HepG2 (cell line): Measurements from ENCODE around the gene REEP6. TPM values are rescaled to one million over a fixed set of nuclear protein-coding genes. Genes with fewer than 3 reads are reported as not detected.

ENCODE experiments used
- MTA1 ChIP-seq: sonication (generic); formaldehyde crosslinking; IDR thresholded peaks from 2 replicates; pipeline ENCODE4 v1.4.0; 2020; ENCODE audit warnings: missing genetic modification reagents, mild to moderate bottlenecking, borderline replicate concordance
- NFRKB ChIP-seq: fragments of 450-650 bp; IDR thresholded peaks from 2 replicates; pipeline ENCODE4 v1.6.1; 2017
- RFXANK ChIP-seq: IDR thresholded peaks from 2 replicates; pipeline ENCODE4 v1.6.1; 2016
- SATB2 ChIP-seq: sonication (generic); formaldehyde crosslinking; IDR thresholded peaks from 2 replicates; pipeline ENCODE4 v1.5.0; 2020; ENCODE audit warnings: missing genetic modification reagents
- SNAPC2 ChIP-seq: sonication (generic); formaldehyde crosslinking; IDR thresholded peaks from 2 replicates; pipeline ENCODE4 v1.8.1; 2022; ENCODE audit warnings: mild to moderate bottlenecking, missing genetic modification reagents
- ZNF510 ChIP-seq: sonication (generic); formaldehyde crosslinking; IDR thresholded peaks from 2 replicates; pipeline ENCODE4 v1.4.0; 2020; ENCODE audit warnings: low read depth, mild to moderate bottlenecking, missing genetic modification reagents
- ZNF598 ChIP-seq: sonication (generic); formaldehyde crosslinking; IDR thresholded peaks from 2 replicates; pipeline ENCODE4 v1.5.1; 2020; ENCODE audit warnings: mild to moderate bottlenecking, missing genetic modification reagents, borderline replicate concordance
- polyA plus RNA-seq, 8 experiments: library from polyadenylated mRNA; depleted of rRNA in 3 of 8; stranded (reverse) in 7 of 8; unstranded in 1 of 8; fragments of >200 nt; fragmentation: Illumina TruSeq in 4 of 8; extraction: Trizol in 4 of 8; gene quantifications; 2 replicates each; pipeline versions ENCODE4 v1.2.1 to v1.2.3, GENCODE V29; 2011 to 2016; ENCODE audit warnings: low read depth in 4 of 8, missing spikeins in 1 of 8, mixed read lengths in 1 of 8; ENCODE audit not compliant: insufficient read depth in 1 of 8
- total RNA-seq, 5 experiments: library from RNA; depleted of rRNA; stranded (reverse); fragments of >200 nt; fragmentation: Illumina TruSeq; extraction: Trizol; gene quantifications; 2 replicates each; pipeline ENCODE4 v1.2.3, GENCODE V29; 2016; ENCODE audit warnings: low read depth in 1 of 5
- TF ChIP-seq, protein P1 (sequence below): sonication (generic); formaldehyde crosslinking; IDR thresholded peaks from 2 replicates; pipeline ENCODE4 v1.4.0; 2020; ENCODE audit warnings: missing genetic modification reagents, borderline replicate concordance
- TF ChIP-seq, protein P2 (sequence below): sonication (generic); formaldehyde crosslinking; IDR thresholded peaks from 2 replicates; pipeline ENCODE4 v1.5.1; 2020; ENCODE audit warnings: mild to moderate bottlenecking, missing genetic modification reagents
- TF ChIP-seq, protein P3 (sequence below): IDR thresholded peaks from 2 replicates; pipeline ENCODE4 v1.6.1; 2016; ENCODE audit warnings: low read depth, missing genetic modification reagents, missing compliant biosample characterization
- TF ChIP-seq, protein P4 (sequence below): sonication (generic); formaldehyde crosslinking; IDR thresholded peaks from 2 replicates; pipeline ENCODE4 v1.4.0; 2020; ENCODE audit warnings: missing genetic modification reagents
- TF ChIP-seq, protein P5 (sequence below): sonication (generic); formaldehyde crosslinking; IDR thresholded peaks from 2 replicates; pipeline ENCODE4 v1.9.0; 2022; ENCODE audit warnings: low read depth, missing genetic modification reagents

Gene REEP6
- total and polyA plus RNA-seq, 2 of the 13 experiments (the other 11 are each of a cell fraction or from before 2014, with no cell fraction given): 10.0 to 28.8 TPM

DNA sequence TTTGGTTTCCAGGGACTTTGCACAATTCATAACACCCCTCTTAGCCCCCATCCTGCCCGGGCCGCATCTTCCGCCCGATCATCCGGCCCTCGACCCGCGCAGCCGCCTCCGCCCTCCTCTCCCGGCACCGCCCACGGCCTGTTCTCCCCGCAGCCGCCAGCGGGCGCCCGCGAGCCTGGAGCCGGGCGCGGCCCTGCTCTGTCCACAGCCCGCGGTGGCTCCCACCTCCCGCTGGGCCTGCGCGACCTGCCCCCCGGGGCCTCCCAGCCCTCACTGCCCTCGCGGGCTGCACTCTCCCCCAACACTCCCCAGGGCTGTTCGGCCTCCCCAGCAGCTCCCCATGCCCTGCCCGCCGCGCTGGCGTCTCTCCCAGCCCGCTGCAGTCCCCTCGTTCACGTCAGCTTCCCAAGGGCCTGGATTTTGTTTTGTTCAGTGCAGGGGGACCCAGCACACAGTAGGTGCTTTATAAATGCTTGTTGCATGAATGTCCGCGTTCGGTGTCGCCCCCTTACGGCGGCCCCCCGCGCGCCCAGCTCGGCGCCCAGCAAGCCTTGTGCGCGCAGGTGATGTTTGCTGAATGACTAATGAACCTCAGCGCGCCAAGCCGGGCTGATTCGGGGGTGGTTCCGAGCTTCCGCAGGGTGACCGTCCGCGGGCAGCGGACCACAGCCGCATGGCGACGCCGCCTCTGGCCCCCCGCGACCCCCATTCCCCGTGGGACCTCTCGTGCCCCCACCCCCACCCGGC, 45.6 kb upstream of the REEP6 start (continued):
- TF ChIP-seq, protein P1, sequence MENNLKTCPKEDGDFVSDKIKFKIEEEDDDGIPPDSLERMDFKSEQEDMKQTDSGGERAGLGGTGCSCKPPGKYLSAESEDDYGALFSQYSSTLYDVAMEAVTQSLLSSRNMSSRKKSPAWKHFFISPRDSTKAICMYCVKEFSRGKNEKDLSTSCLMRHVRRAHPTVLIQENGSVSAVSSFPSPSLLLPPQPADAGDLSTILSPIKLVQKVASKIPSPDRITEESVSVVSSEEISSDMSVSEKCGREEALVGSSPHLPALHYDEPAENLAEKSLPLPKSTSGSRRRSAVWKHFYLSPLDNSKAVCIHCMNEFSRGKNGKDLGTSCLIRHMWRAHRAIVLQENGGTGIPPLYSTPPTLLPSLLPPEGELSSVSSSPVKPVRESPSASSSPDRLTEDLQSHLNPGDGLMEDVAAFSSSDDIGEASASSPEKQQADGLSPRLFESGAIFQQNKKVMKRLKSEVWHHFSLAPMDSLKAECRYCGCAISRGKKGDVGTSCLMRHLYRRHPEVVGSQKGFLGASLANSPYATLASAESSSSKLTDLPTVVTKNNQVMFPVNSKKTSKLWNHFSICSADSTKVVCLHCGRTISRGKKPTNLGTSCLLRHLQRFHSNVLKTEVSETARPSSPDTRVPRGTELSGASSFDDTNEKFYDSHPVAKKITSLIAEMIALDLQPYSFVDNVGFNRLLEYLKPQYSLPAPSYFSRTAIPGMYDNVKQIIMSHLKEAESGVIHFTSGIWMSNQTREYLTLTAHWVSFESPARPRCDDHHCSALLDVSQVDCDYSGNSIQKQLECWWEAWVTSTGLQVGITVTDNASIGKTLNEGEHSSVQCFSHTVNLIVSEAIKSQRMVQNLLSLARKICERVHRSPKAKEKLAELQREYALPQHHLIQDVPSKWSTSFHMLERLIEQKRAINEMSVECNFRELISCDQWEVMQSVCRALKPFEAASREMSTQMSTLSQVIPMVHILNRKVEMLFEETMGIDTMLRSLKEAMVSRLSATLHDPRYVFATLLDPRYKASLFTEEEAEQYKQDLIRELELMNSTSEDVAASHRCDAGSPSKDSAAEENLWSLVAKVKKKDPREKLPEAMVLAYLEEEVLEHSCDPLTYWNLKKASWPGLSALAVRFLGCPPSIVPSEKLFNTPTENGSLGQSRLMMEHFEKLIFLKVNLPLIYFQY: peak; percentile 55; the same call in 1 of the 2 replicates
- TF ChIP-seq RFXANK (CRISPR knock-in tag) (no peak), NFRKB (no peak), SATB2 (CRISPR knock-in tag) (no peak), MTA1 (peak; percentile 87; the same call in 1 of the 2 replicates), SNAPC2 (CRISPR knock-in tag) (no peak), ZNF598 (CRISPR knock-in tag) (no peak), ZNF510 (CRISPR knock-in tag) (no peak)
- TF ChIP-seq, protein P2, sequence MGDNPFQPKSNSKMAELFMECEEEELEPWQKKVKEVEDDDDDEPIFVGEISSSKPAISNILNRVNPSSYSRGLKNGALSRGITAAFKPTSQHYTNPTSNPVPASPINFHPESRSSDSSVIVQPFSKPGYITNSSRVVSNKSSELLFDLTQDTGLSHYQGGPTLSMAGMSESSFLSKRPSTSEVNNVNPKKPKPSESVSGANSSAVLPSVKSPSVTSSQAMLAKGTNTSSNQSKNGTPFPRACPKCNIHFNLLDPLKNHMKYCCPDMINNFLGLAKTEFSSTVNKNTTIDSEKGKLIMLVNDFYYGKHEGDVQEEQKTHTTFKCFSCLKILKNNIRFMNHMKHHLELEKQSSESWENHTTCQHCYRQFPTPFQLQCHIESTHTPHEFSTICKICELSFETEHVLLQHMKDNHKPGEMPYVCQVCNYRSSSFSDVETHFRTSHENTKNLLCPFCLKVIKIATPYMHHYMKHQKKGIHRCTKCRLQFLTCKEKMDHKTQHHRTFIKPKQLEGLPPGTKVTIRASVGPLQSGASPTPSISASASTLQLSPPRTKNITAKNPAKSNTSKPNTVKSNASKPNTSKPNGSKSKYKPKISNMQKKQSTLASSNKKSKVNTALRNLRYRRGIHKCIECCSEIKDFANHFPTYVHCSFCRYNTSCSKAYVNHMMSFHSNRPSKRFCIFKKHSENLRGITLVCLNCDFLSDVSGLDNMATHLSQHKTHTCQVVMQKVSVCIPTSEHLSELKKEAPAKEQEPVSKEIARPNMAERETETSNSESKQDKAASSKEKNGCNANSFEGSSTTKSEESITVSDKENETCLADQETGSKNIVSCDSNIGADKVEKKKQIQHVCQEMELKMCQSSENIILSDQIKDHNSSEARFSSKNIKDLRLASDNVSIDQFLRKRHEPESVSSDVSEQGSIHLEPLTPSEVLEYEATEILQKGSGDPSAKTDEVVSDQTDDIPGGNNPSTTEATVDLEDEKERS (CRISPR knock-in tag): no peak
- TF ChIP-seq, protein P3, sequence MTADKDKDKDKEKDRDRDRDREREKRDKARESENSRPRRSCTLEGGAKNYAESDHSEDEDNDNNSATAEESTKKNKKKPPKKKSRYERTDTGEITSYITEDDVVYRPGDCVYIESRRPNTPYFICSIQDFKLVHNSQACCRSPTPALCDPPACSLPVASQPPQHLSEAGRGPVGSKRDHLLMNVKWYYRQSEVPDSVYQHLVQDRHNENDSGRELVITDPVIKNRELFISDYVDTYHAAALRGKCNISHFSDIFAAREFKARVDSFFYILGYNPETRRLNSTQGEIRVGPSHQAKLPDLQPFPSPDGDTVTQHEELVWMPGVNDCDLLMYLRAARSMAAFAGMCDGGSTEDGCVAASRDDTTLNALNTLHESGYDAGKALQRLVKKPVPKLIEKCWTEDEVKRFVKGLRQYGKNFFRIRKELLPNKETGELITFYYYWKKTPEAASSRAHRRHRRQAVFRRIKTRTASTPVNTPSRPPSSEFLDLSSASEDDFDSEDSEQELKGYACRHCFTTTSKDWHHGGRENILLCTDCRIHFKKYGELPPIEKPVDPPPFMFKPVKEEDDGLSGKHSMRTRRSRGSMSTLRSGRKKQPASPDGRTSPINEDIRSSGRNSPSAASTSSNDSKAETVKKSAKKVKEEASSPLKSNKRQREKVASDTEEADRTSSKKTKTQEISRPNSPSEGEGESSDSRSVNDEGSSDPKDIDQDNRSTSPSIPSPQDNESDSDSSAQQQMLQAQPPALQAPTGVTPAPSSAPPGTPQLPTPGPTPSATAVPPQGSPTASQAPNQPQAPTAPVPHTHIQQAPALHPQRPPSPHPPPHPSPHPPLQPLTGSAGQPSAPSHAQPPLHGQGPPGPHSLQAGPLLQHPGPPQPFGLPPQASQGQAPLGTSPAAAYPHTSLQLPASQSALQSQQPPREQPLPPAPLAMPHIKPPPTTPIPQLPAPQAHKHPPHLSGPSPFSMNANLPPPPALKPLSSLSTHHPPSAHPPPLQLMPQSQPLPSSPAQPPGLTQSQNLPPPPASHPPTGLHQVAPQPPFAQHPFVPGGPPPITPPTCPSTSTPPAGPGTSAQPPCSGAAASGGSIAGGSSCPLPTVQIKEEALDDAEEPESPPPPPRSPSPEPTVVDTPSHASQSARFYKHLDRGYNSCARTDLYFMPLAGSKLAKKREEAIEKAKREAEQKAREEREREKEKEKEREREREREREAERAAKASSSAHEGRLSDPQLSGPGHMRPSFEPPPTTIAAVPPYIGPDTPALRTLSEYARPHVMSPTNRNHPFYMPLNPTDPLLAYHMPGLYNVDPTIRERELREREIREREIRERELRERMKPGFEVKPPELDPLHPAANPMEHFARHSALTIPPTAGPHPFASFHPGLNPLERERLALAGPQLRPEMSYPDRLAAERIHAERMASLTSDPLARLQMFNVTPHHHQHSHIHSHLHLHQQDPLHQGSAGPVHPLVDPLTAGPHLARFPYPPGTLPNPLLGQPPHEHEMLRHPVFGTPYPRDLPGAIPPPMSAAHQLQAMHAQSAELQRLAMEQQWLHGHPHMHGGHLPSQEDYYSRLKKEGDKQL: no peak
- TF ChIP-seq, protein P4, sequence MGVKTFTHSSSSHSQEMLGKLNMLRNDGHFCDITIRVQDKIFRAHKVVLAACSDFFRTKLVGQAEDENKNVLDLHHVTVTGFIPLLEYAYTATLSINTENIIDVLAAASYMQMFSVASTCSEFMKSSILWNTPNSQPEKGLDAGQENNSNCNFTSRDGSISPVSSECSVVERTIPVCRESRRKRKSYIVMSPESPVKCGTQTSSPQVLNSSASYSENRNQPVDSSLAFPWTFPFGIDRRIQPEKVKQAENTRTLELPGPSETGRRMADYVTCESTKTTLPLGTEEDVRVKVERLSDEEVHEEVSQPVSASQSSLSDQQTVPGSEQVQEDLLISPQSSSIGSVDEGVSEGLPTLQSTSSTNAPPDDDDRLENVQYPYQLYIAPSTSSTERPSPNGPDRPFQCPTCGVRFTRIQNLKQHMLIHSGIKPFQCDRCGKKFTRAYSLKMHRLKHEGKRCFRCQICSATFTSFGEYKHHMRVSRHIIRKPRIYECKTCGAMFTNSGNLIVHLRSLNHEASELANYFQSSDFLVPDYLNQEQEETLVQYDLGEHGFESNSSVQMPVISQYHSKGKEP (CRISPR knock-in tag): no peak
- TF ChIP-seq, protein P5, sequence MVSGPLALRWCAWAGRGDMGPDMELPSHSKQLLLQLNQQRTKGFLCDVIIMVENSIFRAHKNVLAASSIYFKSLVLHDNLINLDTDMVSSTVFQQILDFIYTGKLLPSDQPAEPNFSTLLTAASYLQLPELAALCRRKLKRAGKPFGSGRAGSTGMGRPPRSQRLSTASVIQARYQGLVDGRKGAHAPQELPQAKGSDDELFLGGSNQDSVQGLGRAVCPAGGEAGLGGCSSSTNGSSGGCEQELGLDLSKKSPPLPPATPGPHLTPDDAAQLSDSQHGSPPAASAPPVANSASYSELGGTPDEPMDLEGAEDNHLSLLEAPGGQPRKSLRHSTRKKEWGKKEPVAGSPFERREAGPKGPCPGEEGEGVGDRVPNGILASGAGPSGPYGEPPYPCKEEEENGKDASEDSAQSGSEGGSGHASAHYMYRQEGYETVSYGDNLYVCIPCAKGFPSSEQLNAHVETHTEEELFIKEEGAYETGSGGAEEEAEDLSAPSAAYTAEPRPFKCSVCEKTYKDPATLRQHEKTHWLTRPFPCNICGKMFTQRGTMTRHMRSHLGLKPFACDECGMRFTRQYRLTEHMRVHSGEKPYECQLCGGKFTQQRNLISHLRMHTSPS (CRISPR knock-in tag): no peak
